Measurements from ENCODE around the gene LNX2.
"Not testable (repeated sequence)": the region's sequence is repeated elsewhere in the genome, so short reads cannot be mapped to it uniquely, and the experiment has no call there.

LNX2 gene

GRCh38 chr13:27632214-27632613 lies 11.9 kb upstream of the LNX2 start:
- Histone ChIP-seq H3K79me2 (ENCODE audit: insufficient read depth, low read length) (peaks cover 63% of the 10 kb centered on the region), H3K4me3 (ENCODE audit: low read length, poor library complexity, severe bottlenecking) (no peak overlapping the region), H3K4me2 (ENCODE audit: low read depth, low read length, poor library complexity, severe bottlenecking) (peak overlapping the region; percentile 48), H3K27me3 (ENCODE audit: insufficient read depth, low read length, poor library complexity, severe bottlenecking) (no peaks in the 10 kb centered on the region), H4K20me1 (ENCODE audit: insufficient read depth, low read length, poor library complexity, severe bottlenecking) (peaks cover 40% of the 10 kb centered on the region), H3K9ac (ENCODE audit: low read depth, low read length, poor library complexity, severe bottlenecking) (no peak overlapping the region), H3K9me2 (replicated peaks; ENCODE audit: low read depth, low read length) (no peaks in the 10 kb centered on the region), H3K4me1 (ENCODE audit: insufficient read depth, low read length, poor library complexity, severe bottlenecking) (peaks cover 34% of the 10 kb centered on the region), H3F3A (ENCODE audit: low read depth) (no peaks in the 10 kb centered on the region; the same call in 1 of the 2 replicates), H3K9me3 (ENCODE audit: insufficient read depth, low read depth, low read length) (no peaks in the 10 kb centered on the region), H2AFZ (ENCODE audit: low read length) (no peak overlapping the region), H3K36me3 (ENCODE audit: insufficient read depth, low read length) (no peaks in the 10 kb centered on the region)
- TF ChIP-seq EZH2phosphoT487 (IDR thresholded peaks at IDR 0.05; ENCODE audit: borderline replicate concordance): no peak
- no peak for TF ChIP-seq CTCF (conservative IDR thresholded peaks at IDR 0.05; ENCODE audit: low read length)

GRCh38 chr13:27631665-27632064 lies 11.3 kb upstream of the LNX2 start:
- Histone ChIP-seq H3K9me3 (ENCODE audit: insufficient read depth, low read depth, low read length) (no peaks in the 10 kb centered on the region), H2AFZ (ENCODE audit: low read length) (no peak overlapping the region), H3K36me3 (ENCODE audit: insufficient read depth, low read length) (no peaks in the 10 kb centered on the region), H3K27me3 (ENCODE audit: insufficient read depth, low read length, poor library complexity, severe bottlenecking) (no peaks in the 10 kb centered on the region), H3K79me2 (ENCODE audit: insufficient read depth, low read length) (peaks cover 69% of the 10 kb centered on the region), H3K9ac (ENCODE audit: low read depth, low read length, poor library complexity, severe bottlenecking) (no peak overlapping the region), H3K9me2 (replicated peaks; ENCODE audit: low read depth, low read length) (no peaks in the 10 kb centered on the region), H3K4me1 (ENCODE audit: insufficient read depth, low read length, poor library complexity, severe bottlenecking) (peaks cover 34% of the 10 kb centered on the region), H3F3A (ENCODE audit: low read depth) (no peaks in the 10 kb centered on the region; the same call in 1 of the 2 replicates), H4K20me1 (ENCODE audit: insufficient read depth, low read length, poor library complexity, severe bottlenecking) (peaks cover 42% of the 10 kb centered on the region), H3K4me2 (ENCODE audit: low read depth, low read length, poor library complexity, severe bottlenecking) (peak overlapping the region; percentile 48), H3K4me3 (ENCODE audit: low read length, poor library complexity, severe bottlenecking) (no peak overlapping the region)
- TF ChIP-seq CTCF (conservative IDR thresholded peaks at IDR 0.05; ENCODE audit: low read length) (no peak), EZH2phosphoT487 (IDR thresholded peaks at IDR 0.05; ENCODE audit: borderline replicate concordance) (no peak)

- H3K9ac ChIP-seq (ENCODE audit: low read depth, low read length, poor library complexity, severe bottlenecking): no peak overlapping the region
- TF ChIP-seq CTCF (conservative IDR thresholded peaks at IDR 0.05; ENCODE audit: low read length) (no peak), EZH2phosphoT487 (IDR thresholded peaks at IDR 0.05; ENCODE audit: borderline replicate concordance) (no peak)
- H3K27me3 ChIP-seq (ENCODE audit: insufficient read depth, low read length, poor library complexity, severe bottlenecking): no peaks in the 10 kb centered on the region
- H3K9me2 ChIP-seq (replicated peaks; ENCODE audit: low read depth, low read length): no peaks in the 10 kb centered on the region
- no peaks in the 10 kb centered on the region for H3K36me3 ChIP-seq (ENCODE audit: insufficient read depth, low read length)
- peak overlapping the region; percentile 48 for H3K4me2 ChIP-seq (ENCODE audit: low read depth, low read length, poor library complexity, severe bottlenecking)
- H3K79me2 ChIP-seq (ENCODE audit: insufficient read depth, low read length): peaks cover 73% of the 10 kb centered on the region
- H3K4me1 ChIP-seq (ENCODE audit: insufficient read depth, low read length, poor library complexity, severe bottlenecking): peaks cover 35% of the 10 kb centered on the region
- no peak overlapping the region for H3K4me3 ChIP-seq (ENCODE audit: low read length, poor library complexity, severe bottlenecking)
- H3F3A ChIP-seq (ENCODE audit: low read depth): no peaks in the 10 kb centered on the region; the same call in 1 of the 2 replicates
- no peaks in the 10 kb centered on the region for H3K9me3 ChIP-seq (ENCODE audit: insufficient read depth, low read depth, low read length)
- H2AFZ ChIP-seq (ENCODE audit: low read length): no peak overlapping the region
- peaks cover 41% of the 10 kb centered on the region for H4K20me1 ChIP-seq (ENCODE audit: insufficient read depth, low read length, poor library complexity, severe bottlenecking)
Observed at GRCh38 chr13:27631156-27631555, 10.8 kb upstream of the LNX2 start.

GRCh38 chr13:27628766-27629165 lies 8.4 kb upstream of the LNX2 start:
- not testable (repeated sequence) for H3K27me3 ChIP-seq (ENCODE audit: insufficient read depth, low read length, poor library complexity, severe bottlenecking); H3K4me3 ChIP-seq (ENCODE audit: low read length, poor library complexity, severe bottlenecking); H3K36me3 ChIP-seq (ENCODE audit: insufficient read depth, low read length); H3F3A ChIP-seq (ENCODE audit: low read depth); H3K9ac ChIP-seq (ENCODE audit: low read depth, low read length, poor library complexity, severe bottlenecking); H3K9me3 ChIP-seq (ENCODE audit: insufficient read depth, low read depth, low read length); H2AFZ ChIP-seq (ENCODE audit: low read length); H3K9me2 ChIP-seq (replicated peaks; ENCODE audit: low read depth, low read length)
- Histone ChIP-seq H3K79me2 (ENCODE audit: insufficient read depth, low read length) (peaks cover 88% of the 10 kb centered on the region), H3K4me2 (ENCODE audit: low read depth, low read length, poor library complexity, severe bottlenecking) (peak overlapping the region; percentile 98), H3K4me1 (ENCODE audit: insufficient read depth, low read length, poor library complexity, severe bottlenecking) (peaks cover 58% of the 10 kb centered on the region), H4K20me1 (ENCODE audit: insufficient read depth, low read length, poor library complexity, severe bottlenecking) (peaks cover 64% of the 10 kb centered on the region)

Measured in Loucy (cell line).